Heart right ventricle (tissue), 16 donors: Measurements from ENCODE around the gene MVB12B. TPM values are rescaled to one million over a fixed set of nuclear protein-coding genes. Genes with fewer than 3 reads are reported as not detected.

Experiments
- ATAC-seq, 8 donors: fragments of 200-7000 bp; cut with Tn5 transposase; one replicate each; pipeline ENCODE4 v1.9.1; 2020; ENCODE audit warnings: mild to moderate bottlenecking in 8 of 8, moderate library complexity in 8 of 8, moderate number of reproducible peaks in 1 of 8
- DNase-seq, 2 donors: peaks; one replicate each; pipeline ENCODE4 v3.0.0-alpha.2; 2020
- H3K27ac ChIP-seq, 10 donors: fragments of 200-600 bp; sonication (generic) in 2 of 10; one replicate each; pipeline versions ENCODE4 v1.5.0 to v1.8.0; 2020 to 2022; ENCODE audit warnings: mild to moderate bottlenecking in 3 of 10
- H3K27me3 ChIP-seq, 7 donors: fragments of 200-600 bp; one replicate each; pipeline ENCODE4 v1.8.0; 2021 to 2022; ENCODE audit warnings: mild to moderate bottlenecking in 2 of 7
- H3K36me3 ChIP-seq, 9 donors: fragments of 200-600 bp; sonication (generic) in 1 of 9; one replicate each; pipeline versions ENCODE4 v1.5.0 to v1.8.0; 2020 to 2022; ENCODE audit warnings: mild to moderate bottlenecking in 2 of 9
- H3K4me1 ChIP-seq, 9 donors: fragments of 200-600 bp; sonication (generic) in 1 of 9; one replicate each; pipeline versions ENCODE4 v1.5.0 to v1.8.0; 2020 to 2022; ENCODE audit warnings: mild to moderate bottlenecking in 4 of 9
- H3K4me3 ChIP-seq, 10 donors: fragments of 200-600 bp; sonication (generic) in 2 of 10; one replicate each; pipeline versions ENCODE4 v1.5.0 to v1.8.0; 2020 to 2022; ENCODE audit warnings: mild to moderate bottlenecking in 7 of 10, moderate library complexity in 2 of 10
- H3K9me3 ChIP-seq, 11 donors: fragments of 200-600 bp in 10 of 11; sonication (generic) in 2 of 11; one replicate each; pipeline versions ENCODE4 v1.5.0 to v1.8.0; 2013 to 2022; ENCODE audit warnings: mild to moderate bottlenecking in 2 of 11, control low read depth in 1 of 11, moderate library complexity in 1 of 11
- CTCF ChIP-seq, 9 donors: fragments of 200-600 bp; sonication (generic) in 2 of 9; IDR thresholded peaks; one replicate each; pipeline versions ENCODE4 v1.5.0 to v1.8.0; 2021 to 2022; ENCODE audit warnings: antibody characterized with exemption in 9 of 9, mild to moderate bottlenecking in 5 of 9, moderate library complexity in 1 of 9
- WGBS, 2 donors: extraction: QIAGEN DNeasy Blood & Tissue Kit; methylation state at CpG; one replicate each; pipeline ENCODE4 v1.1.7; 2013; ENCODE audit warnings: inconsistent platforms in 1 of 2; 5-methylcytosine and 5-hydroxymethylcytosine counted together
- intact Hi-C, 10 donors: fragments of 100-400 bp; cut with DNase I; formaldehyde crosslinking; loops; one replicate each; pipeline versions ENCODE4 v1.11.1 to v1.14.2; 2022
- polyA plus RNA-seq, 2 donors: library from polyadenylated mRNA; stranded (reverse); fragments of 200-250 nt; gene quantifications; one replicate each; pipeline ENCODE4 v1.2.3, GENCODE V29; 2013
- total RNA-seq, 10 donors: library from RNA; stranded (reverse); fragmentation: NEBNext Ultra II Directional in 3 of 10; extraction: Animal tissue kit (Norgen Biotek cat#: 25700) in 3 of 10; gene quantifications; one replicate each; pipeline versions ENCODE4 v1.2.1 to v1.2.4, GENCODE V29; 2021 to 2023
- donor health status: Arrhythmogenic right ventricular cardiomyopathy.
- donor health status: ischemic (EF 13 %, LVEDD 7.1; RV severe dilation, severe dysfunction).
- donor health status: healthy with polysubstance abuse.
- donor health status: DM: no; HTN: yes; CAD: no.
- donor health status: DM: no; HTN: no; CAD: no.
- donor health status: ischemic (EF 25% LVEDD 6.9; RV normal size, moderate dysfunction).
- donor health status: ischemic (EF 25% LVEDD 5.7; RV mildly dilated, moderate dysfunction).
- donor health status: healthy.
- donor health status: DM: yes; HTN: yes; CAD: no.
- donor health status: Ischemic cardiomyopathy.
- donor health status: ischemic (EF 35%, LVEDD 5.7; RV mildly dilated, moderate dysfunction).
- donor health status: nonischemic (EF 11% LVEDD 7.7; RV severe dilation, severe dysfunction).
- donor health status: DM: yes; HTN: yes; CAD: no.
- donor health status: PGD.
- donor health status: ischemic (EF 29% LVEDD 5.4; RV normal size, mild dysfunction).
- donor health status: nonischemic (EF 23%, LVEDD 6.1; RV moderate dilation, normal function).

MVB12B gene
- total and polyA plus RNA-seq, 12 donors = 2.8 to 16.5 (median 10.6) TPM

- ATAC-seq = no peak
- no peak for DNase-seq
- no peak for TF ChIP-seq CTCF (IDR thresholded peaks at IDR 0.05)
- Histone ChIP-seq H3K9me3 (peaks cover 0 to 44% (median 21%) of the 10 kb centered on the region in 11 donors), H3K4me1 (peaks cover 0 to 16% (median 0%) of the 10 kb centered on the region in 9 donors), H3K27me3 (no peaks in the 10 kb centered on the region), H3K27ac (no peak overlapping the region), H3K36me3 (peaks cover 0 to 4% (median 0%) of the 10 kb centered on the region in 9 donors), H3K4me3 (no peak overlapping the region)
- WGBS, 2 donors = 82 to 86% methylated on average over 8 of the region's 8 CpGs
- intact Hi-C loops = no loop called here
These were observed 37.4 kb downstream of the MVB12B start for GRCh38 chr9:126363847-126364671.

- Histone ChIP-seq H3K4me3 (no peak overlapping the region), H3K27ac (no peak overlapping the region), H3K36me3 (peaks cover 0 to 4% (median 0%) of the 10 kb centered on the region in 9 donors), H3K4me1 (peaks cover 0 to 16% (median 0%) of the 10 kb centered on the region in 9 donors), H3K9me3 (peaks cover 0 to 27% (median 15%) of the 10 kb centered on the region in 11 donors), H3K27me3 (no peaks in the 10 kb centered on the region)
- DNase-seq = no peak
- ATAC-seq = no peak
- 91 to 92% methylated on average over 3 of the region's 3 CpGs for WGBS, 2 donors
- TF ChIP-seq CTCF (IDR thresholded peaks at IDR 0.05) = no peak
- intact Hi-C loops = no loop called here
These were observed 39.2 kb downstream of the MVB12B start for GRCh38 chr9:126365780-126366179.

GRCh38 chr9:126366366-126367011 lies 39.9 kb downstream of the MVB12B start:
- H3K27ac ChIP-seq = no peak overlapping the region
- WGBS, 2 donors = 62 to 68% methylated on average over 13 of the region's 13 CpGs
- peak in 1 of 2 donors; percentile 35 for DNase-seq

More at GRCh38 chr9:126366366-126367011, 39.9 kb downstream of the MVB12B start:
- peak; percentile 69 to 91 (median 80) for ATAC-seq
- TF ChIP-seq CTCF (IDR thresholded peaks at IDR 0.05) = no peak
- H3K36me3 ChIP-seq = peaks cover 0 to 8% (median 0%) of the 10 kb centered on the region in 9 donors
- intact Hi-C loops = no loop called here
- peaks cover 0 to 16% (median 0%) of the 10 kb centered on the region in 9 donors for H3K4me1 ChIP-seq
- H3K4me3 ChIP-seq = no peak overlapping the region
- H3K9me3 ChIP-seq = peaks cover 0 to 20% (median 13%) of the 10 kb centered on the region in 11 donors
- H3K27me3 ChIP-seq = no peaks in the 10 kb centered on the region
